HG02885 (cell line): ENCODE measurements around the gene PCCA.

Source experiments
- ATAC-seq: cut with Tn5 transposase; IDR thresholded peaks from one replicate; pipeline ENCODE4 v1.9.1; 2021; ENCODE audit warnings: mild to moderate bottlenecking; ENCODE audit not compliant: unreplicated experiment, poor library complexity

PCCA gene

GRCh38 chr13:100392709-100393630, 304.1 kb downstream of the PCCA start:
- peak; percentile 49 for ATAC-seq

GRCh38 chr13:100394005-100394695, 305.3 kb downstream of the PCCA start:
- peak; percentile 94 for ATAC-seq

- no peak for ATAC-seq
Measured at GRCh38 chr13:100395698-100396373, 306.9 kb downstream of the PCCA start.

- no peak for ATAC-seq
Measured at GRCh38 chr13:100396776-100397175, 307.9 kb downstream of the PCCA start.

- ATAC-seq: no peak
Measured at GRCh38 chr13:100397627-100398026, 308.7 kb downstream of the PCCA start.

- ATAC-seq: no peak
Measured at GRCh38 chr13:100398360-100398759, 309.5 kb downstream of the PCCA start.

GRCh38 chr13:100399455-100399854, 310.6 kb downstream of the PCCA start:
- no peak for ATAC-seq

- no peak for ATAC-seq
Measured at GRCh38 chr13:100403675-100404074, 314.8 kb downstream of the PCCA start.

GRCh38 chr13:100409132-100409531, 320.2 kb downstream of the PCCA start:
- ATAC-seq: no peak

DNA sequence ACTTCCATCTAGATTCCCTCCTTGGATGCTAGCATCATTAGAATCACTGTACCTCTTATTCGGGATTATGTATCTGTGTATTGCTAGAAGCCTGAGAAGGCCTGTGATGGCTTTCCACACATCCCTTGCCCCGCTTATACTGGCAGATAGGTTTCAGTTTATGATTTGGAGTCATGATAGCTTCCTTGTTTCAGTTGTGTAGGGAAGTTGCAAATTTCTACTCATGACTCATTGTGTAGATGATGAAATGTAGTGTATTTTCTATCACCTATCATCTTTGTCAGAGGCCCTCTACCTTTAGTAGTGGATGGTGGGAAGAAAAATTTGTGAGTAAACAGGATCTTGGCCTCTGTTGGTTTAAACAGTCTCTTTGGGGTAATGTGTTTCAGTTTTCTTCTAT, 334.5 kb downstream of the PCCA start:
- no peak for ATAC-seq

- ATAC-seq: no peak
Measured at GRCh38 chr13:100428986-100429385, 340.1 kb downstream of the PCCA start.

- no peak for ATAC-seq
Measured at GRCh38 chr13:100432611-100433010, 343.7 kb downstream of the PCCA start.

DNA sequence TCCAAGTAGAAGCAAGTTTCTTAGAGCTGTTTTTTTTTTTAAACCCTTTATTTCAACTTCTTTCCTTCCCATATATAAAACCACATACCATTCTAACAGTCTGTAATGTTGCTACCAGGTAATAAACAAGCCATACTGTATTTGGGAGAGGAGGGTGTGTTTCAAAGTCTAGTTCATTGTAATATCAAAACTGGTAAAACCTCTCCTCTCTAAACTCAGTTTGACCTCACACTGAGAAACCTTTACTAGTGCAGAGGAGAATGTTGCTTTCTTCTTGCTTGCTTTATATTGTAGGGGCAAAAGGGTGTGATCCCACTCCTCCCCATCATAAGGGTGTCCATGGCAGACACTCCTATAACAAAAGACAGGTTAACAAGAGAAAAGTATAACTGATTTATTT, 344.6 kb downstream of the PCCA start:
- no peak for ATAC-seq

GRCh38 chr13:100434010-100434763, 345.3 kb downstream of the PCCA start:
- peak; percentile 98 for ATAC-seq

- no peak for ATAC-seq
Measured at GRCh38 chr13:100436099-100436498, 347.2 kb downstream of the PCCA start.

DNA sequence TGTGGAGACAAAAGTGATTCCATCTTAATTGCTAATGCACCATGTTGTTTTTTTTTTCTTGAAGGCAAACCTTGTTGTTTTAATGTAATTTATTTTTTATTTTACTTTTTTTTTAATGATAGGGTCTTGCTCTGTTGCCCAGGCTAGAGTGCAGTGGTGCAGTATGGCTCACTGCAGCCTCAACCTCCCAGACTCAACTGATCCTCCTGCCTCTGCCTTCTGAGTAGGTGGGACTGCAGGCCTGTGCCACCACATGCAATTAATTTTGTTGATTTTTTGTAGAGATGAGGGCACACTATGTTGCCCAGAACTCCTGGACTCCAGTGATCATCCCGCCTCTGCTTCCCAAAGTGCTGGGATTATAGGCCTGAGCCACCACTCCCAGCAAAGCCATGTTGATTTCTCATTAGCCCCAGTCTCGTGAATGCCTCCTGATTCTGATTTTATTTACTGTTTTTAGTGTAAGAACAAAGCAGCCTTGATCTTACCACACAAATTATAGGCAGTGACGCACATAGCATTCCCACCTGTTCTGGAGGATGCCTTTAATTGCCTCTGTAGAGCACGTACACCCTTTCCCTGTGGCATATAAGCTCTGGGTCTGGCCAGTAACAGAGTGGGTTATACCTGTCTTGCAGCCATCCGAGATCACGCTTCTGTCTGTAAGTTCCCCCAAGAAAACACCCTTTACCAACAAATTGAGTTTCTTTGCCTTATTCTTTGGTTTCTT, 349.3 kb downstream of the PCCA start:
- ATAC-seq: no peak

- ATAC-seq: no peak
Measured at GRCh38 chr13:100439247-100439970, 350.5 kb downstream of the PCCA start.

DNA sequence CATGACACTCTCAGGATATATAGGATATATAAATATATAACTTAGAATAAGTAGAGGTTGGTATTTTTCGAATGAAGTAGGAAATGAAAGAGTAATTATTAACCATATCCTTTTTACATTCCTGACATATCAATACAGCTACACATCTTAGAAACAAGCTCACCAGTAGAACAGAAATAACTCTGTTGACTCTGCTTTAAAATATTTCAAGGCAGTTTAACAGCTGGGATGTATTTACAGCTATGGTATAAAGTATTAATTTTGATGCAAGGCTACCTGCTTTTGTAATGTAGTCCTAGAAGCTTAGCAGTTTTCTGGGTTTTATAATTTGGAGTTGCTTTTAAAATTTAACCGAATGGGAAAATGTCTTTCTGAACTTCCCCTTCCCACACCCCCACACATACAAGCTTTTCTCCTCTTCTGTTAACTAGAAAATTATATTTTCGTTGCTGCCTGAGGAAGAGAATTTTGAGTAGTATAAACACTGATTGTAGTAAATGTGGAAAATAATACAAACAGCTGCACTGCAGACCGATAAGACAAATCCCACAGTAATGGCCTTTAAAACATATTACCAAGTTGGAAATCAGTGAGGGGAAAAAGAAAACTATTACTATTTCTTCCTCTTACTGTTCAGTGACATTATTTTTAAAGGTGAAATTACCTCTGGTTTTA, 352.0 kb downstream of the PCCA start:
- ATAC-seq: no peak
